K562 (cell line): ENCODE measurements around the gene KLRF2. TPM values are rescaled to one million over a fixed set of nuclear protein-coding genes. Genes with fewer than 3 reads are reported as not detected.

Experiments used
- ATAC-seq: fragments of 200-7000 bp; cut with Tn5 transposase; 3 replicates; pipeline ENCODE4 v1.9.1; 2020; ENCODE audit warnings: moderate library complexity
- BruUV-seq: library from RNA; stranded (reverse); fragments of 400-500 nt; replicated peaks from 2 replicates; lab custom pipeline; 2021; lab: Mats Ljungman, UMichigan
- CTCF ChIA-PET: fragments of 300-600 bp; formaldehyde crosslinking; extraction: SDS; loops from one replicate; lab custom pipeline; 2021; ENCODE audit warnings: low intra/inter-chr PET ratio; lab: Yijun Ruan, JAX
- POLR2A ChIA-PET: fragments of 300-600, 350-650 bp; sonication (Branson Sonifier 250); formaldehyde crosslinking; extraction: SDS; loops from one replicate; lab custom pipeline; 2021; ENCODE audit warnings: antibody characterized with exemption, inconsistent platforms; lab: Yijun Ruan, JAX
- DNase-seq, 4 experiments: peaks; one replicate each; pipeline versions ENCODE4 v3.0.0 to v3.0.0-alpha.2; 2011 to 2018; ENCODE audit warnings: low spot score in 3 of 4, mixed read lengths in 3 of 4; ENCODE audit errors: extremely low read depth in 1 of 4
- FAIRE-seq: peaks from 2 replicates; lab custom pipeline; 2011; peaks lifted over from hg19 to GRCh38; lab: Jason Lieb, UNC
- H2AFZ ChIP-seq: 2 replicates; pipeline ENCODE4 v1.6.0; 2011; ENCODE audit warnings: low read depth, low read length, control low read depth, inconsistent platforms
- H3K27ac ChIP-seq: fragments of 200-600 bp; 3 replicates; pipeline ENCODE4 v1.8.0; 2011; ENCODE audit warnings: low read depth, mild to moderate bottlenecking, control low read depth, inconsistent platforms, low read length, moderate library complexity, mixed read lengths; ENCODE audit errors: extremely low read depth
- H3K27me3 ChIP-seq, 2 experiments: fragments of 300-600 bp in 1 of 2; 2 replicates in 1 of 2; 3 replicates in 1 of 2; pipeline versions ENCODE4 v1.6.0 to v1.8.0; 2011; ENCODE audit warnings: inconsistent platforms in 2 of 2, low read length in 2 of 2, mild to moderate bottlenecking in 1 of 2, mixed read lengths in 1 of 2, moderate library complexity in 1 of 2; ENCODE audit not compliant: control insufficient read depth in 2 of 2, insufficient read depth in 2 of 2
- H3K36me3 ChIP-seq: fragments of 300-600 bp; 3 replicates; pipeline ENCODE4 v1.8.0; 2011; ENCODE audit warnings: mild to moderate bottlenecking, low read length, inconsistent platforms; ENCODE audit not compliant: control insufficient read depth, insufficient read depth
- H3K4me1 ChIP-seq, 2 experiments: fragments of 200-600 bp in 1 of 2; replicated peaks in 1 of 2; 2 replicates in 1 of 2; 3 replicates in 1 of 2; pipeline versions ENCODE4 v1.5.1 to v1.8.0; 2011; ENCODE audit warnings: inconsistent platforms in 2 of 2, low read length in 2 of 2, mild to moderate bottlenecking in 1 of 2, mixed read lengths in 1 of 2, moderate library complexity in 1 of 2; ENCODE audit not compliant: control insufficient read depth in 2 of 2, insufficient read depth in 2 of 2
- H3K4me2 ChIP-seq: 2 replicates; pipeline ENCODE4 v1.6.1; 2011; ENCODE audit warnings: low read length, control low read depth, inconsistent platforms, mixed read lengths; ENCODE audit not compliant: insufficient read depth
- H3K4me3 ChIP-seq: fragments of 200-600 bp; sonication (generic), shearing (Covaris generic); 2 replicates; pipeline ENCODE4 v1.5.1; 2016; ENCODE audit warnings: control low read depth, inconsistent platforms
- H3K79me2 ChIP-seq: fragments of 200-600 bp; 3 replicates; pipeline ENCODE4 v1.8.0; 2011; ENCODE audit warnings: low read length, inconsistent platforms; ENCODE audit not compliant: control insufficient read depth, insufficient read depth
- H3K9ac ChIP-seq, 2 experiments: 2 replicates each; pipeline versions ENCODE4 v1.6.0 to v1.6.1; 2011; ENCODE audit warnings: low read depth in 2 of 2, low read length in 2 of 2, control low read depth in 1 of 2, inconsistent platforms in 1 of 2, mild to moderate bottlenecking in 1 of 2, mixed read lengths in 1 of 2; ENCODE audit not compliant: insufficient read depth in 1 of 2
- H3K9me1 ChIP-seq: one replicate; pipeline ENCODE4 v1.6.0; 2011; ENCODE audit warnings: inconsistent platforms, mild to moderate bottlenecking, low read length, moderate library complexity; ENCODE audit not compliant: control insufficient read depth, insufficient read depth
- H3K9me3 ChIP-seq: replicated peaks from 2 replicates; pipeline ENCODE4 v1.5.1; 2011; ENCODE audit warnings: low read depth, low read length, inconsistent platforms; ENCODE audit not compliant: control insufficient read depth, insufficient read depth
- H4K20me1 ChIP-seq: replicated peaks from 2 replicates; pipeline ENCODE4 v1.6.1; 2011; ENCODE audit warnings: low read length, inconsistent platforms, mixed read lengths; ENCODE audit not compliant: control insufficient read depth, insufficient read depth
- CHD2 ChIP-seq: IDR thresholded peaks from 2 replicates; pipeline ENCODE4 v1.6.1; 2011; ENCODE audit warnings: low read depth, low read length
- DDX20 ChIP-seq: fragments of 450-650 bp; IDR thresholded peaks from 2 replicates; pipeline ENCODE4 v1.6.1; 2016; ENCODE audit warnings: missing genetic modification characterization, low read depth, mild to moderate bottlenecking, missing compliant biosample characterization, moderate library complexity
- NCOA1 ChIP-seq: fragments of 450-650 bp; IDR thresholded peaks from 2 replicates; pipeline ENCODE4 v1.6.1; 2016; ENCODE audit warnings: low read depth
- PRMT5 ChIP-seq: sonication (generic); formaldehyde crosslinking; IDR thresholded peaks from 2 replicates; pipeline ENCODE4 v1.5.0; 2020; ENCODE audit warnings: missing genetic modification reagents
- PTTG1 ChIP-seq: fragments of 450-650 bp; IDR thresholded peaks from 2 replicates; pipeline ENCODE4 v1.6.1; 2016; ENCODE audit warnings: low read depth, mild to moderate bottlenecking, missing genetic modification characterization, missing compliant biosample characterization
- SOX6 ChIP-seq: fragments of 450-650 bp; IDR thresholded peaks from 2 replicates; pipeline ENCODE4 v1.6.1; 2014; ENCODE audit warnings: mild to moderate bottlenecking
- TOE1 ChIP-seq, 2 experiments: fragments of 450-650 bp in 1 of 2; sonication (generic) in 1 of 2; formaldehyde crosslinking in 1 of 2; IDR thresholded peaks; 2 replicates each; pipeline versions ENCODE4 v1.7.1 to v1.8.0; 2016 to 2022; ENCODE audit warnings: borderline replicate concordance in 2 of 2, mild to moderate bottlenecking in 2 of 2, antibody characterized with exemption in 1 of 2, inconsistent platforms in 1 of 2, low read depth in 1 of 2, missing genetic modification reagents in 1 of 2, moderate library complexity in 1 of 2
- WHSC1 ChIP-seq: IDR thresholded peaks from one replicate; pipeline ENCODE4 v1.6.1; 2012; ENCODE audit warnings: low read length, control low read depth, inconsistent platforms
- ZNF124 ChIP-seq: sonication (generic); formaldehyde crosslinking; IDR thresholded peaks from 2 replicates; pipeline ENCODE4 v1.8.1; 2022; ENCODE audit warnings: missing genetic modification reagents
- ZNF175 ChIP-seq: fragments of 200-800 bp; sonication (Bioruptor generic); IDR thresholded peaks from 2 replicates; pipeline ENCODE4 v1.6.1; 2016; ENCODE audit warnings: low read depth, mild to moderate bottlenecking, missing genetic modification characterization, missing compliant biosample characterization
- ZNF695 ChIP-seq: fragments of 450-650 bp; formaldehyde crosslinking; IDR thresholded peaks from 2 replicates; pipeline ENCODE4 v1.4.0; 2020; ENCODE audit warnings: mild to moderate bottlenecking, moderate library complexity
- in situ Hi-C: fragments of 300-500 bp; cut with MboI; formaldehyde crosslinking; loops from 4 replicates; pipeline ENCODE4 v1.15.0; 2018; ENCODE audit warnings: inconsistent platforms, mixed read lengths
- intact Hi-C: fragments of 100-400 bp; cut with micrococcal nuclease; formaldehyde crosslinking; loops from 2 replicates; pipeline ENCODE4 v1.14.2; 2022
- polyA plus RNA-seq, 8 experiments: library from polyadenylated mRNA; depleted of rRNA in 4 of 8; stranded (reverse) in 5 of 8; unstranded in 3 of 8; fragments of >200 nt; fragmentation: Nextera tagmentation in 2 of 8; fragmentation: Illumina TruSeq in 1 of 8; extraction: Ambion mirVana in 2 of 8; extraction: Trizol in 1 of 8; gene quantifications; 2 replicates each; pipeline versions ENCODE4 v1.2.1 to v1.2.3, GENCODE V29; 2011 to 2014; ENCODE audit warnings: inconsistent platforms in 1 of 8, missing spikeins in 1 of 8
- total RNA-seq, 7 experiments: library from RNA; depleted of rRNA in 6 of 7; stranded (reverse); fragments of >200 nt in 6 of 7; fragmentation: Illumina TruSeq in 2 of 7; extraction: Trizol in 2 of 7; gene quantifications; 2 replicates each; pipeline versions ENCODE4 v1.2.1 to v1.2.3, GENCODE V29; 2011 to 2021; ENCODE audit warnings: low replicate concordance in 1 of 7
- TF ChIP-seq, protein P1 (sequence below): sonication (generic); formaldehyde crosslinking; IDR thresholded peaks from 2 replicates; pipeline ENCODE4 v1.8.1; 2023; ENCODE audit warnings: mild to moderate bottlenecking, missing genetic modification reagents, moderate library complexity
- TF ChIP-seq, protein P2 (sequence below): fragments of 250-450 bp; sonication (Bioruptor Pico); IDR thresholded peaks from 2 replicates; pipeline ENCODE4 v1.8.0; 2022; ENCODE audit warnings: inconsistent platforms
- TF ChIP-seq, protein P3 (sequence below), 3 experiments: fragments of 200-800 bp in 1 of 3; fragments of 250-450 bp in 1 of 3; fragments of 450-650 bp in 1 of 3; sonication (Bioruptor Pico) in 1 of 3; sonication (Bioruptor generic) in 1 of 3; formaldehyde crosslinking in 1 of 3; IDR thresholded peaks; 2 replicates each; pipeline versions ENCODE4 v1.6.1 to v1.8.0; 2016 to 2022; ENCODE audit warnings: mild to moderate bottlenecking in 2 of 3, missing genetic modification characterization in 2 of 3, missing compliant biosample characterization in 1 of 3, moderate library complexity in 1 of 3

Gene KLRF2
- total and polyA plus RNA-seq, 9 of the 15 experiments (the other 6 are each of a cell fraction or from before 2014, with no cell fraction given) = not detected

- Histone ChIP-seq H3K9me3 (0 out of 2 replicates have a peak, but pooled peaks cover 2% of the 10 kb centered on the region), H3K4me1 (no peaks in the 10 kb centered on the region), H3K27me3 (no peaks in the 10 kb centered on the region), H3K4me2 (no peak overlapping the region), H3K27ac (no peak overlapping the region), H3K9me1 (no peaks in the 10 kb centered on the region), H2AFZ (no peak overlapping the region), H3K79me2 (no peaks in the 10 kb centered on the region), H4K20me1 (no peaks in the 10 kb centered on the region), H3K36me3 (no peaks in the 10 kb centered on the region)
- no peak for ATAC-seq
- FAIRE-seq = no peak
- BruUV-seq = no TSS peak
- intact Hi-C loops = no loop called here
- POLR2A ChIA-PET = no interaction called here
- TF ChIP-seq, protein P1, sequence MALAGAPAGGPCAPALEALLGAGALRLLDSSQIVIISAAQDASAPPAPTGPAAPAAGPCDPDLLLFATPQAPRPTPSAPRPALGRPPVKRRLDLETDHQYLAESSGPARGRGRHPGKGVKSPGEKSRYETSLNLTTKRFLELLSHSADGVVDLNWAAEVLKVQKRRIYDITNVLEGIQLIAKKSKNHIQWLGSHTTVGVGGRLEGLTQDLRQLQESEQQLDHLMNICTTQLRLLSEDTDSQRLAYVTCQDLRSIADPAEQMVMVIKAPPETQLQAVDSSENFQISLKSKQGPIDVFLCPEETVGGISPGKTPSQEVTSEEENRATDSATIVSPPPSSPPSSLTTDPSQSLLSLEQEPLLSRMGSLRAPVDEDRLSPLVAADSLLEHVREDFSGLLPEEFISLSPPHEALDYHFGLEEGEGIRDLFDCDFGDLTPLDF = no peak
- TF ChIP-seq PTTG1 (tag) (no peak), PRMT5 (CRISPR knock-in tag) (no peak), SOX6 (no peak), WHSC1 (no peak), TOE1 (IDR thresholded peaks at IDR 0.05; ENCODE audit: borderline replicate concordance) (no peak), TOE1 (CRISPR knock-in tag; IDR thresholded peaks at IDR 0.05; ENCODE audit: borderline replicate concordance, low read depth) (no peak), CHD2 (no peak), ZNF175 (CRISPR knock-in tag) (no peak), DDX20 (tag) (no peak), NCOA1 (no peak), ZNF695 (CRISPR knock-in tag) (no peak), ZNF124 (no peak)
- TF ChIP-seq, protein P2, sequence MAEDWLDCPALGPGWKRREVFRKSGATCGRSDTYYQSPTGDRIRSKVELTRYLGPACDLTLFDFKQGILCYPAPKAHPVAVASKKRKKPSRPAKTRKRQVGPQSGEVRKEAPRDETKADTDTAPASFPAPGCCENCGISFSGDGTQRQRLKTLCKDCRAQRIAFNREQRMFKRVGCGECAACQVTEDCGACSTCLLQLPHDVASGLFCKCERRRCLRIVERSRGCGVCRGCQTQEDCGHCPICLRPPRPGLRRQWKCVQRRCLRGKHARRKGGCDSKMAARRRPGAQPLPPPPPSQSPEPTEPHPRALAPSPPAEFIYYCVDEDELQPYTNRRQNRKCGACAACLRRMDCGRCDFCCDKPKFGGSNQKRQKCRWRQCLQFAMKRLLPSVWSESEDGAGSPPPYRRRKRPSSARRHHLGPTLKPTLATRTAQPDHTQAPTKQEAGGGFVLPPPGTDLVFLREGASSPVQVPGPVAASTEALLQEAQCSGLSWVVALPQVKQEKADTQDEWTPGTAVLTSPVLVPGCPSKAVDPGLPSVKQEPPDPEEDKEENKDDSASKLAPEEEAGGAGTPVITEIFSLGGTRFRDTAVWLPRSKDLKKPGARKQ (CRISPR knock-in tag) = no peak
- TF ChIP-seq, protein P3, sequence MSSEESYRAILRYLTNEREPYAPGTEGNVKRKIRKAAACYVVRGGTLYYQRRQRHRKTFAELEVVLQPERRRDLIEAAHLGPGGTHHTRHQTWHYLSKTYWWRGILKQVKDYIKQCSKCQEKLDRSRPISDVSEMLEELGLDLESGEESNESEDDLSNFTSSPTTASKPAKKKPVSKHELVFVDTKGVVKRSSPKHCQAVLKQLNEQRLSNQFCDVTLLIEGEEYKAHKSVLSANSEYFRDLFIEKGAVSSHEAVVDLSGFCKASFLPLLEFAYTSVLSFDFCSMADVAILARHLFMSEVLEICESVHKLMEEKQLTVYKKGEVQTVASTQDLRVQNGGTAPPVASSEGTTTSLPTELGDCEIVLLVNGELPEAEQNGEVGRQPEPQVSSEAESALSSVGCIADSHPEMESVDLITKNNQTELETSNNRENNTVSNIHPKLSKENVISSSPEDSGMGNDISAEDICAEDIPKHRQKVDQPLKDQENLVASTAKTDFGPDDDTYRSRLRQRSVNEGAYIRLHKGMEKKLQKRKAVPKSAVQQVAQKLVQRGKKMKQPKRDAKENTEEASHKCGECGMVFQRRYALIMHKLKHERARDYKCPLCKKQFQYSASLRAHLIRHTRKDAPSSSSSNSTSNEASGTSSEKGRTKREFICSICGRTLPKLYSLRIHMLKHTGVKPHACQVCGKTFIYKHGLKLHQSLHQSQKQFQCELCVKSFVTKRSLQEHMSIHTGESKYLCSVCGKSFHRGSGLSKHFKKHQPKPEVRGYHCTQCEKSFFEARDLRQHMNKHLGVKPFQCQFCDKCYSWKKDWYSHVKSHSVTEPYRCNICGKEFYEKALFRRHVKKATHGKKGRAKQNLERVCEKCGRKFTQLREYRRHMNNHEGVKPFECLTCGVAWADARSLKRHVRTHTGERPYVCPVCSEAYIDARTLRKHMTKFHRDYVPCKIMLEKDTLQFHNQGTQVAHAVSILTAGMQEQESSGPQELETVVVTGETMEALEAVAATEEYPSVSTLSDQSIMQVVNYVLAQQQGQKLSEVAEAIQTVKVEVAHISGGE (CRISPR knock-in tag; IDR thresholded peaks at IDR 0.05) = no peak
- TF ChIP-seq, all 486 proteins: peak for 0
- in situ Hi-C loops = no loop called here
- CTCF ChIA-PET = no interaction called here
- no peak for DNase-seq
- Histone ChIP-seq H3K4me3 (no peak overlapping the region), H3K9ac (no peak overlapping the region)
Measured at GRCh38 chr12:9911708-9912107, 30.4 kb downstream of the KLRF2 start.
